Mesothelial cell of epicardium (in vitro differentiated cells): ENCODE results near the gene CCDC8. TPM values are rescaled to one million over a fixed set of nuclear protein-coding genes. Genes with fewer than 3 reads are reported as not detected.
A peak's percentile ranks its signal among the peaks of the same experiment; 100 is the strongest.

Experiments
- DNase-seq, 2 experiments: peaks; one replicate each; pipeline ENCODE4 v3.0.0; 2021; ENCODE audit warnings: low spot score in 2 of 2; ENCODE audit not compliant: unreplicated experiment in 2 of 2
- H3K27ac Mint-ChIP-seq: 2 replicates; pipeline ENCODE4 v1.8.0; 2021; ENCODE audit warnings: mixed read lengths
- H3K27me3 Mint-ChIP-seq: 2 replicates; pipeline ENCODE4 v1.8.0; 2021; ENCODE audit warnings: low read depth, mixed read lengths
- H3K36me3 Mint-ChIP-seq: 2 replicates; pipeline ENCODE4 v1.8.0; 2021; ENCODE audit warnings: mixed read lengths
- H3K4me1 Mint-ChIP-seq: 2 replicates; pipeline ENCODE4 v1.8.0; 2021; ENCODE audit warnings: mixed read lengths
- H3K4me3 Mint-ChIP-seq: 2 replicates; pipeline ENCODE4 v1.8.0; 2021; ENCODE audit warnings: mild to moderate bottlenecking, moderate library complexity, mixed read lengths
- H3K9me3 Mint-ChIP-seq: 2 replicates; pipeline ENCODE4 v1.8.0; 2021; ENCODE audit warnings: mixed read lengths
- total RNA-seq: library from RNA; stranded (reverse); gene quantifications from 3 replicates; pipeline ENCODE4 v1.2.1, GENCODE V29; 2021
- TF ChIP-seq, protein P1 (sequence below): fragments of 200-600 bp; sonication (generic); IDR thresholded peaks from one replicate; pipeline ENCODE4 v1.5.0; 2021; ENCODE audit warnings: antibody characterized with exemption; ENCODE audit not compliant: unreplicated experiment

The CCDC8 gene
- total RNA-seq, 1 donor from 2014 or later: 50.7 TPM

GRCh38 chr19:46371371-46371901 is 41.9 kb downstream of the CCDC8 start:
- Mint-ChIP-seq H3K36me3 (peaks cover 11% of the 10 kb centered on the region), H3K9me3 (no peaks in the 10 kb centered on the region), H3K27me3 (no peaks in the 10 kb centered on the region), H3K27ac (no peak overlapping the region), H3K4me1 (peaks cover 14% of the 10 kb centered on the region), H3K4me3 (no peak overlapping the region)
- no peak for DNase-seq
- TF ChIP-seq, protein P1, sequence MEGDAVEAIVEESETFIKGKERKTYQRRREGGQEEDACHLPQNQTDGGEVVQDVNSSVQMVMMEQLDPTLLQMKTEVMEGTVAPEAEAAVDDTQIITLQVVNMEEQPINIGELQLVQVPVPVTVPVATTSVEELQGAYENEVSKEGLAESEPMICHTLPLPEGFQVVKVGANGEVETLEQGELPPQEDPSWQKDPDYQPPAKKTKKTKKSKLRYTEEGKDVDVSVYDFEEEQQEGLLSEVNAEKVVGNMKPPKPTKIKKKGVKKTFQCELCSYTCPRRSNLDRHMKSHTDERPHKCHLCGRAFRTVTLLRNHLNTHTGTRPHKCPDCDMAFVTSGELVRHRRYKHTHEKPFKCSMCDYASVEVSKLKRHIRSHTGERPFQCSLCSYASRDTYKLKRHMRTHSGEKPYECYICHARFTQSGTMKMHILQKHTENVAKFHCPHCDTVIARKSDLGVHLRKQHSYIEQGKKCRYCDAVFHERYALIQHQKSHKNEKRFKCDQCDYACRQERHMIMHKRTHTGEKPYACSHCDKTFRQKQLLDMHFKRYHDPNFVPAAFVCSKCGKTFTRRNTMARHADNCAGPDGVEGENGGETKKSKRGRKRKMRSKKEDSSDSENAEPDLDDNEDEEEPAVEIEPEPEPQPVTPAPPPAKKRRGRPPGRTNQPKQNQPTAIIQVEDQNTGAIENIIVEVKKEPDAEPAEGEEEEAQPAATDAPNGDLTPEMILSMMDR: no peak

DNA sequence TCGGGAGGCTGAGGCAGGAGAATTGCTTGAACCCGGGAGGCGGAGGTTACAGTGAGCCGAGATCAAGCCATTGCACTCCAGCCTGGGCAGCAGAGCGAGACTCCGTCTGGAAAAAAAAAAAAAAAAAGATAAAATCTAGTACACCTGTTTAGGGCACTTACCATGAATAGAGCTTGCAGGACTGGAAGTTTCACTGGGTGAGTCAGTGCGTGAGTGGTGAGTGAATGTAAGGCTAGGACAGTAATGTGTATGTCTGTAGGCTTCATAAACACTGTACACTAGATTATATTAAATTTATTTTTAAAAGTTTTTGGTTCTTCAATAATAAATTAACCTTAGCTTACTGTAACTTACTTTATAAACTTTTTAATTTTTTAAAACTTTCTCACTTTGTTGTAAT is 43.5 kb downstream of the CCDC8 start:
- Mint-ChIP-seq H3K4me3 (no peak overlapping the region), H3K27me3 (no peaks in the 10 kb centered on the region), H3K4me1 (peaks cover 14% of the 10 kb centered on the region), H3K9me3 (no peaks in the 10 kb centered on the region), H3K36me3 (peaks cover 12% of the 10 kb centered on the region), H3K27ac (no peak overlapping the region)
- no peak for DNase-seq
- TF ChIP-seq, protein P1: no peak

- no peaks in the 10 kb centered on the region for H3K9me3 Mint-ChIP-seq
- DNase-seq: no peak
- TF ChIP-seq, protein P1: no peak
- peaks cover 20% of the 10 kb centered on the region for H3K36me3 Mint-ChIP-seq
- peaks cover 8% of the 10 kb centered on the region for H3K4me1 Mint-ChIP-seq
- no peak overlapping the region for H3K27ac Mint-ChIP-seq
- no peaks in the 10 kb centered on the region for H3K27me3 Mint-ChIP-seq
- no peak overlapping the region for H3K4me3 Mint-ChIP-seq
These were observed 45.2 kb downstream of the CCDC8 start for GRCh38 chr19:46368116-46368515.

DNA sequence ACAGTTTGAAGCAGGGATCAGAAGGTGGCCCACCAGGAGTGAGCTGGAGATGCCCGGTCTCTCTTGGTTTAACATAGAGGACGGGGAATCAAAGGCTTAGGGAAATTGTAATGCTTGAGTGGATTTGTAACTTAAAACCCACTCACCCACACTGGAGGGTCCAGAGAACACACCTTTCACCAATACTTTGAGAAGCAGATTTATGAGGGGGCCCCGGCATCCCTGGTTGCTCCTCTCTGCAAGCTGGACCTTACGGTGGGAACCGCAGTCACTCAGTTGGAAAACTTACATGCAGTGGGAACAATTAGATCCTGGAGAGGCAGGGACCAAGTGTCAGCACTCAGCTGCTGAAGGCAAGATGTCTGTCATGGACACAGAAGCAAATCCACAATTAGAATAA is 45.9 kb downstream of the CCDC8 start:
- no peak overlapping the region for H3K4me3 Mint-ChIP-seq
- TF ChIP-seq, protein P1: no peak
- H3K9me3 Mint-ChIP-seq: no peaks in the 10 kb centered on the region

DNA sequence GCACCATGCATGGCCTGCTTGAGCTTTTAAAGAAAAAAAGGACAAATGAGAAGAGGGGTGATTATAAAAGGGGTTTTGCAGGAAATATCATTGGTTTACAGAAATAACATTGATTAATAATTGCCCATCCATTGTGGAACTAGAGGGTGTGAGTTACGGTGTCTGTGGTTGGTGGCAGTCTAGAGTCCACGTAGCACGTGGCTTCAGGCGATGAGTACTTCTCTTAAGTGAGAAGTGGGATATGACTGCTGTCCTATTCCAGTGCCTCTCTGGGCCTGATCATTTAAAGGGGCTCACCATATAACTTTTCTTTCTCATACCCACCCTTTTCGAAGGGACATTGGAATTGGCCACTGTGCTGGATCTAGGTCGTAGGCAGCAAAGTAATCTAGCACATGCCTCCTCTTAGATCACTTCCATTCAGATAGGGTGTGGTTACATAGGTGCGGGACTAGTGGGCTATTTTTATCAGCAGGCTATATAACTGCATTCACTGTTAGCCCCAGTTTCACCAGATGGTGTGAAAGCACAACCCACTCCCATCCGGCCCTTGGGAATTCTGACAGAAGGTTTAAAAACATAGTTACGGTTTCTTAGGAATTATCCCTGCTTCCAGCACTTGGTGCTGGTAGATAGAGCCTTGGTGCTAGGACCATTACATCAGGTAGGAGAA is 46.6 kb downstream of the CCDC8 start:
- DNase-seq: no peak
- H3K27me3 Mint-ChIP-seq: no peaks in the 10 kb centered on the region
- no peak overlapping the region for H3K4me3 Mint-ChIP-seq
- peaks cover 22% of the 10 kb centered on the region for H3K36me3 Mint-ChIP-seq
- peak overlapping the region; percentile 2 for H3K27ac Mint-ChIP-seq
- peaks cover 2% of the 10 kb centered on the region for H3K4me1 Mint-ChIP-seq
- no peaks in the 10 kb centered on the region for H3K9me3 Mint-ChIP-seq
- TF ChIP-seq, protein P1: no peak

More for the DNA sequence above, 45.9 kb downstream of the CCDC8 start:
- peaks cover 3% of the 10 kb centered on the region for H3K4me1 Mint-ChIP-seq
- no peak overlapping the region for H3K27ac Mint-ChIP-seq
- peaks cover 20% of the 10 kb centered on the region for H3K36me3 Mint-ChIP-seq
- H3K27me3 Mint-ChIP-seq: no peaks in the 10 kb centered on the region
- DNase-seq: no peak
